Caco-2 (cell line): ENCODE measurements around the gene MSGN1. TPM values are rescaled to one million over a fixed set of nuclear protein-coding genes. Genes with fewer than 3 reads are reported as not detected.
A peak's percentile ranks its signal among the peaks of the same experiment; 100 is the strongest.

Source experiments
- BruUV-seq: library from RNA; stranded (reverse); fragments of 400-500 nt; replicated peaks from 2 replicates; lab custom pipeline; 2021; lab: Mats Ljungman, UMichigan
- CTCF ChIA-PET: fragments of 300-600 bp; sonication (Branson Sonifier 250); formaldehyde crosslinking; loops from one replicate; lab custom pipeline; 2022; ENCODE audit warnings: antibody characterized with exemption; lab: Charles Lee
- POLR2A ChIA-PET: fragments of 300-600 bp; sonication (Branson Sonifier 250); formaldehyde crosslinking; loops from one replicate; lab custom pipeline; 2022; ENCODE audit warnings: antibody characterized with exemption; lab: Charles Lee
- DNase-seq, 2 experiments: peaks; one replicate each; pipeline versions ENCODE4 v3.0.0 to v3.0.0-alpha.2; 2020 to 2022
- H3K27me3 ChIP-seq: replicated peaks from 2 replicates; pipeline ENCODE4 v1.6.0; 2011; ENCODE audit warnings: low read length; ENCODE audit not compliant: control insufficient read depth, insufficient read depth
- H3K36me3 ChIP-seq: 2 replicates; pipeline ENCODE4 v1.5.1; 2011; ENCODE audit warnings: low read length; ENCODE audit not compliant: control insufficient read depth, insufficient read depth
- H3K4me1 ChIP-seq: fragments of 250-450 bp; sonication (Bioruptor Pico); 2 replicates; pipeline ENCODE4 v1.5.1; 2020; ENCODE audit warnings: mild to moderate bottlenecking
- H3K4me3 ChIP-seq: 2 replicates; pipeline ENCODE4 v1.5.1; 2011; ENCODE audit warnings: low read depth, mild to moderate bottlenecking, control low read depth, low read length
- H3K9me3 ChIP-seq: fragments of 250-450 bp; sonication (Bioruptor Pico); 2 replicates; pipeline ENCODE4 v1.5.1; 2020; ENCODE audit warnings: mild to moderate bottlenecking, moderate library complexity
- H3K27ac Mint-ChIP-seq: one replicate; pipeline ENCODE4 v1.8.0; 2022; ENCODE audit warnings: mixed read lengths; ENCODE audit not compliant: unreplicated experiment
- H3K27me3 Mint-ChIP-seq: one replicate; pipeline ENCODE4 v1.8.0; 2022; ENCODE audit warnings: mixed read lengths; ENCODE audit not compliant: insufficient read depth, unreplicated experiment
- H3K36me3 Mint-ChIP-seq: one replicate; pipeline ENCODE4 v1.8.0; 2022; ENCODE audit warnings: mild to moderate bottlenecking, mixed read lengths; ENCODE audit not compliant: insufficient read depth, unreplicated experiment
- H3K4me1 Mint-ChIP-seq: one replicate; pipeline ENCODE4 v1.8.0; 2022; ENCODE audit warnings: low read depth, mixed read lengths; ENCODE audit not compliant: unreplicated experiment
- H3K4me3 Mint-ChIP-seq: one replicate; pipeline ENCODE4 v1.8.0; 2022; ENCODE audit warnings: mild to moderate bottlenecking, moderate library complexity, mixed read lengths; ENCODE audit not compliant: unreplicated experiment
- H3K9me3 Mint-ChIP-seq: one replicate; pipeline ENCODE4 v1.8.0; 2022; ENCODE audit warnings: mixed read lengths; ENCODE audit not compliant: unreplicated experiment
- intact Hi-C: fragments of 100-400 bp; cut with micrococcal nuclease; formaldehyde crosslinking; loops from one replicate; pipeline ENCODE4 v1.10.0; 2022; ENCODE audit not compliant: unreplicated experiment
- total RNA-seq: library from RNA; stranded (reverse); gene quantifications from 2 replicates; pipeline ENCODE4 v1.2.3, GENCODE V29; 2022
- TF ChIP-seq, protein P1 (sequence below), 2 experiments: fragments of 200-600 bp in 1 of 2; IDR thresholded peaks; 1 replicate in 1 of 2; 2 replicates in 1 of 2; pipeline versions ENCODE4 v1.5.1 to v1.8.0; 2011 to 2022; ENCODE audit warnings: antibody characterized with exemption in 1 of 2, control low read depth in 1 of 2, inconsistent platforms in 1 of 2, low read depth in 1 of 2, low read length in 1 of 2, mild to moderate bottlenecking in 1 of 2, moderate library complexity in 1 of 2; ENCODE audit not compliant: insufficient read depth in 1 of 2, severe bottlenecking in 1 of 2, unreplicated experiment in 1 of 2

Gene MSGN1
- total RNA-seq, 1 experiment from 2014 or later: not detected

DNA sequence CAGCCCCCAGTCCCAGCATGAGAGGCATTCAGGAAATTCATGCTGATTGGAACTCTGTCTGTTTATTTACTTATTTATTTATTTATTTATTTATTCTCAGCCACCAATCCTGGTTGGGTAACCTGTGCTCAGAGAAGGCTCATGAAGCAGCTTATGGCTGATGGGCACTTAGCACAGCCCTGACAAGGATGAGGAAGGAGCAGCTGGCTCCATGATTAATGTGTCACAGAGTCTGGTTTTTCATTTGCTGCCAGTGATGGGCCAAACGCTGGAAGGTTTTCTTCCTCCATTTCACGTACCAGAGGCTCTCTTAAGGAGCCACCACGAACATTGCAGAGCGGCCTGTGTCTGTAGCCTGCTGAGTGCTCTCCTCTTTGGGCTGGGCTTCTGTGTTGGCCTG lies 33.9 kb downstream of the MSGN1 start:
- Mint-ChIP-seq H3K9me3 (no peaks in the 10 kb centered on the region), H3K4me3 (no peak overlapping the region), H3K4me1 (no peaks in the 10 kb centered on the region), H3K27me3 (peaks cover 4% of the 10 kb centered on the region), H3K36me3 (no peaks in the 10 kb centered on the region), H3K27ac (no peak overlapping the region)
- Histone ChIP-seq H3K4me3 (no peak overlapping the region), H3K36me3 (no peaks in the 10 kb centered on the region), H3K4me1 (no peaks in the 10 kb centered on the region), H3K9me3 (no peaks in the 10 kb centered on the region), H3K27me3 (no peaks in the 10 kb centered on the region; the same call in 1 of the 2 replicates)
- TF ChIP-seq, protein P1, sequence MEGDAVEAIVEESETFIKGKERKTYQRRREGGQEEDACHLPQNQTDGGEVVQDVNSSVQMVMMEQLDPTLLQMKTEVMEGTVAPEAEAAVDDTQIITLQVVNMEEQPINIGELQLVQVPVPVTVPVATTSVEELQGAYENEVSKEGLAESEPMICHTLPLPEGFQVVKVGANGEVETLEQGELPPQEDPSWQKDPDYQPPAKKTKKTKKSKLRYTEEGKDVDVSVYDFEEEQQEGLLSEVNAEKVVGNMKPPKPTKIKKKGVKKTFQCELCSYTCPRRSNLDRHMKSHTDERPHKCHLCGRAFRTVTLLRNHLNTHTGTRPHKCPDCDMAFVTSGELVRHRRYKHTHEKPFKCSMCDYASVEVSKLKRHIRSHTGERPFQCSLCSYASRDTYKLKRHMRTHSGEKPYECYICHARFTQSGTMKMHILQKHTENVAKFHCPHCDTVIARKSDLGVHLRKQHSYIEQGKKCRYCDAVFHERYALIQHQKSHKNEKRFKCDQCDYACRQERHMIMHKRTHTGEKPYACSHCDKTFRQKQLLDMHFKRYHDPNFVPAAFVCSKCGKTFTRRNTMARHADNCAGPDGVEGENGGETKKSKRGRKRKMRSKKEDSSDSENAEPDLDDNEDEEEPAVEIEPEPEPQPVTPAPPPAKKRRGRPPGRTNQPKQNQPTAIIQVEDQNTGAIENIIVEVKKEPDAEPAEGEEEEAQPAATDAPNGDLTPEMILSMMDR (IDR thresholded peaks at IDR 0.05; ENCODE audit: insufficient read depth in 1 of 2, low read depth in 1 of 2, low read length in 1 of 2, severe bottlenecking in 1 of 2, unreplicated experiment in 1 of 2): no peak
- POLR2A ChIA-PET: interaction anchor here (0.6 kb wide), 1 partner anchor 24 kb away, joined by 4 read pairs; no protein-coding TSS in a partner anchor
- CTCF ChIA-PET: interaction anchor here (2.2 kb wide), 1 partner anchor 68 kb away, joined by 10 read pairs; no protein-coding TSS in a partner anchor
- no peak for DNase-seq
- intact Hi-C loops: no loop called here
- no TSS peak for BruUV-seq

DNA sequence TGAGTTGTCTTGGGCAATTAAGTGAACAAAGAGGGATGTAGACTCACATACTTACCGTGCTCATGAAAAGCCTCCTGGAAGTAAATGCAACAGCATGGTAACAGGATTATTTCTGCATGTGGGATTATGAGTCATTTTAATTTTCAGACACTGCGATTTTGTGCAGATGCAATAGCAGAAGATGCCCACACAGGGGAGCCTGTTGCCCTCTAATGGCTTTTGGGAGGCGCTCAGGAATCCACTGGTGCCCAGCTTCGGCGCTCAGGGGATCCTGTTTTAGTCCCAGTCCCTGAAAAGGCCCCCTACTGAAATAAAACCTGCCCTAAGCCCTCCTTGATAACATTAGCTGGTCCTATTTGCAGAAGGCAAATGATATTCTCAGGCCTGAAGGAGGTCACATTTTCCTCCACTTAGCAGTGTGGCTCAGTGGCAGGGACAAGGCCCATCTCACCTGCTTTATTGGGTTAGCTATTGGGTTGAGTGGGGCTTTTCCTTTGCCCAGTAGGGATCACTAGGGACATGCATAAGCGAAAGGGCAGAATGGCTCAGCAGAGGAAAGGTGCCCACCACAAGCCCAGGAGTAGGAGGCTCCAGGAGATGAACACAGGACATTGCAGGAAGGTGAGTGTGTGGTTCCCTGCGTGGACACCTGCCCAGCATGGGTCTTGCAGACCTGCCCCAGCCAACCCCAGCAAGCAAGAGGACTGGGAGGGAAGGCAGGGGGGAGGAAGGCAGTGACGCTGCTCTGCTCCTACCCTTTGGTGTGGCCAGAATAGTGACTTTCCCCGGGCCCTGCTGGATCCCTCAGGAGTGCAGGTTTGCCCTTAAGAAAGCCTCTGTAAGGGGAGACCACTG lies 35.7 kb downstream of the MSGN1 start:
- peak; percentile 56 to 58 for DNase-seq
- no peaks in the 10 kb centered on the region for H3K9me3 Mint-ChIP-seq
- no peak overlapping the region for H3K27ac Mint-ChIP-seq
- H3K4me1 Mint-ChIP-seq: no peaks in the 10 kb centered on the region
- Histone ChIP-seq H3K27me3 (no peaks in the 10 kb centered on the region), H3K4me1 (no peaks in the 10 kb centered on the region), H3K36me3 (no peaks in the 10 kb centered on the region), H3K4me3 (no peak overlapping the region), H3K9me3 (no peaks in the 10 kb centered on the region)
- intact Hi-C loops: loop anchor here (1.0 to 2.0 kb wide), 5 partner anchors 67 to 526 kb away; no protein-coding TSS in a partner anchor
- H3K36me3 Mint-ChIP-seq: no peaks in the 10 kb centered on the region
- ChIA-PET CTCF (interaction anchor here (0.8 to 2.2 kb wide), 2 partner anchors 67 to 298 kb away, joined by 4 to 10 read pairs; no protein-coding TSS in a partner anchor), POLR2A (no interaction called here)
- H3K4me3 Mint-ChIP-seq: no peak overlapping the region
- BruUV-seq: no TSS peak
- H3K27me3 Mint-ChIP-seq: peaks cover 5% of the 10 kb centered on the region
- TF ChIP-seq, protein P1 (IDR thresholded peaks at IDR 0.05; ENCODE audit: insufficient read depth in 1 of 2, low read depth in 1 of 2, low read length in 1 of 2, severe bottlenecking in 1 of 2, unreplicated experiment in 1 of 2): peak; percentile 87 to 90

DNA sequence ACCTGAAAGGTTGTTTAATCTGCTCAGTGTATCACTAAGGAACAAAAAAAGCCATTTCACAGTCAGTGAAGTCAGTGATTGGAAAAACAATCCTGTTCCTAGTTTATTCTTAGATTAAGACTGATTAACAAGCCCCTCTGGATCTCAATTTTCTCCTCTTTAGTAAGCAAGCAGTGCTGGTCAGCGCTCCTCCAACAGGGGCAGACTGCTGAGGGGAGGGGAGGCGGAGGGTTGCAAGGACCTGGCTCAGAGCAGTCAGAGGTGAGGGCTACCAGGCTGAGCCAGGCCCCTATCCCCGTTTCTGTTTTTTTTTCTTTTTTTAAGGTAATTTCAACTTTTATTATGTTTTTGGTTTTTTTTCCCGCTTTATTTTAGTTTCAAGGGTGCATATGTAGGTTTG lies 37.5 kb downstream of the MSGN1 start:
- intact Hi-C loops: loop anchor here (2.0 kb wide), 1 partner anchor 263 kb away; no protein-coding TSS in a partner anchor
- POLR2A ChIA-PET: no interaction called here

More for the DNA sequence above, 37.5 kb downstream of the MSGN1 start:
- BruUV-seq: no TSS peak
- H3K27ac Mint-ChIP-seq: no peak overlapping the region
- no peak overlapping the region for H3K4me3 ChIP-seq
- H3K9me3 ChIP-seq: no peaks in the 10 kb centered on the region
- no peaks in the 10 kb centered on the region; the same call in 1 of the 2 replicates for H3K27me3 ChIP-seq
- no peaks in the 10 kb centered on the region for H3K4me1 ChIP-seq
- H3K27me3 Mint-ChIP-seq: peaks cover 14% of the 10 kb centered on the region
- no peaks in the 10 kb centered on the region for H3K36me3 Mint-ChIP-seq
- no peaks in the 10 kb centered on the region for H3K9me3 Mint-ChIP-seq
- DNase-seq: no peak
- TF ChIP-seq, protein P1 (IDR thresholded peaks at IDR 0.05; ENCODE audit: insufficient read depth in 1 of 2, low read depth in 1 of 2, low read length in 1 of 2, severe bottlenecking in 1 of 2, unreplicated experiment in 1 of 2): no peak
- H3K4me3 Mint-ChIP-seq: no peak overlapping the region
- H3K36me3 ChIP-seq: no peaks in the 10 kb centered on the region
- no peaks in the 10 kb centered on the region for H3K4me1 Mint-ChIP-seq
- CTCF ChIA-PET: no interaction called here
